ENCODE measurements around the gene SCN1A. TPM values are rescaled to one million over a fixed set of nuclear protein-coding genes. Genes with fewer than 3 reads are reported as not detected.

The SCN1A gene
- total and polyA plus RNA-seq, 2 donors (not counting 3 experiments of a cell fraction or from before 2014, with no cell fraction given) = not detected

GRCh38 chr2:166117491-166117890 is 10.3 kb downstream of the SCN1A start:
- Histone ChIP-seq H3K9me3 (replicated peaks; ENCODE audit: control insufficient read depth, insufficient read depth, low read length) (no peaks in the 10 kb centered on the region), H3K9me1 (replicated peaks; ENCODE audit: control insufficient read depth, extremely low read depth, insufficient read depth, low read length) (no peaks in the 10 kb centered on the region), H2AFZ (ENCODE audit: low read depth, low read length) (no peak overlapping the region), H3K27me3 (ENCODE audit: control insufficient read depth in 2 of 2, insufficient read depth in 2 of 2, low read length in 2 of 2) (no peaks in the 10 kb centered on the region), H3K79me2 (ENCODE audit: control insufficient read depth, insufficient read depth, low read length) (no peaks in the 10 kb centered on the region), H3K4me3 (replicated peaks in 1 of 3; ENCODE audit: insufficient read depth in 1 of 3, low read depth in 1 of 3, low read length in 3 of 3) (no peak overlapping the region), H3K4me1 (ENCODE audit: control insufficient read depth, extremely low read depth, insufficient read depth, low read length) (no peaks in the 10 kb centered on the region), H4K20me1 (replicated peaks; ENCODE audit: control insufficient read depth, extremely low read depth, insufficient read depth, low read length) (no peaks in the 10 kb centered on the region), H3K4me2 (ENCODE audit: insufficient read depth, low read length) (no peak overlapping the region), H3K9ac (replicated peaks; ENCODE audit: extremely low read depth, insufficient read depth, low read length) (no peak overlapping the region), H3K27ac (ENCODE audit: insufficient read depth, low read depth, low read length) (no peak overlapping the region), H3K36me3 (ENCODE audit: control insufficient read depth in 2 of 2, extremely low read depth in 1 of 2, insufficient read depth in 2 of 2, low read length in 2 of 2) (no peaks in the 10 kb centered on the region)
- CTCF ChIA-PET = interaction anchor here (0.9 to 2.4 kb wide), 3 partner anchors 10 to 60 kb away, joined by 3 to 8 read pairs (median 4); partner anchors contain the start of gene SCN1A
- DNase-seq (ENCODE audit: low read depth, low spot score) (no peak), FAIRE-seq (no peak)
- intact Hi-C loops (cut with micrococcal nuclease) = no loop called here
- TF ChIP-seq MAX (IDR thresholded peaks at IDR 0.05; ENCODE audit: insufficient read depth, insufficient read length) (no peak), POLR2AphosphoS5 (IDR thresholded peaks at IDR 0.05; ENCODE audit: insufficient read depth, low read depth, low read length) (no peak), JUN (IDR thresholded peaks at IDR 0.05; ENCODE audit: borderline replicate concordance, insufficient read depth, insufficient read length, low read depth) (no peak), GATA2 (IDR thresholded peaks at IDR 0.05; ENCODE audit: insufficient read depth, insufficient read length, low read depth, low read length) (no peak), EZH2 (IDR thresholded peaks at IDR 0.05; ENCODE audit: borderline replicate concordance, low read depth, low read length, severe bottlenecking) (no peak), FOS (IDR thresholded peaks at IDR 0.05; ENCODE audit: borderline replicate concordance, insufficient read depth, low read length) (no peak), POLR2A (IDR thresholded peaks at IDR 0.05; ENCODE audit: low read depth, low read length) (no peak), MYC (IDR thresholded peaks at IDR 0.05; ENCODE audit: low read depth, low read length) (no peak), CTCF (IDR thresholded peaks at IDR 0.05; ENCODE audit: extremely low read depth in 1 of 2, insufficient read depth in 1 of 2, low read depth in 1 of 2, low read length in 2 of 2) (no peak)
- POLR2A ChIA-PET = interaction anchor here (0.6 kb wide), 1 partner anchor 145 kb away, joined by 4 read pairs; no protein-coding TSS in a partner anchor
- dilution Hi-C loops (cut with MboI; ENCODE audit: extremely low pct_ligation_motif_present, low sequenced_read_pairs) = no loop called here
- BruUV-seq (replicated peaks) = no TSS peak

All from endothelial cell of umbilical vein (primary cell).